CD4-positive, alpha-beta T cell treated with Interleukin-1 beta for 1 hour (primary cell): ENCODE measurements around the gene STX1A.
"Not testable (repeated sequence)": the region's sequence is repeated elsewhere in the genome, so short reads cannot be mapped to it uniquely, and the experiment has no call there.

ENCODE experiments used
- DNase-seq, 2 donors: peaks; one replicate each; pipeline ENCODE4 v3.0.0-alpha.2; 2020 to 2022

The STX1A gene

DNA sequence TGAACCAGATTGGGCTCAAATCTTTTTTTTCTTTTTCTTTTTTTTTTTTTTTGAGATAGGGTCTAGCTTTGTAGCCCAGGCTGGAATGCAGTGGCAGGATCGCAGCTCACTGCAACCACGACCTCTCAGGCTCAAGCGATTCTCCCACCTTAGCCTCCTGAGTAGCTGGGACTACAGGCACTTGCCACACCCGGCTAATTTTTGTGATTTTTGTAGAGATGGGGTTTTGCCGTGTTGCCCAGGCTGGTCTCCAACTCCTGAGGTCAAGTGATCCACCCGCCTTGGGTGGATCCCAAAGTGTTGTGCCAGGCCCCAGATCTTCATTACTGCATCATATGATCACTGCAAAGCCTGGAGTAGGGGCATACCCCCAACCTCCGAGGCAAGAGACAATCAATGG is 39.0 kb downstream of the STX1A start:
- no peak for DNase-seq

DNA sequence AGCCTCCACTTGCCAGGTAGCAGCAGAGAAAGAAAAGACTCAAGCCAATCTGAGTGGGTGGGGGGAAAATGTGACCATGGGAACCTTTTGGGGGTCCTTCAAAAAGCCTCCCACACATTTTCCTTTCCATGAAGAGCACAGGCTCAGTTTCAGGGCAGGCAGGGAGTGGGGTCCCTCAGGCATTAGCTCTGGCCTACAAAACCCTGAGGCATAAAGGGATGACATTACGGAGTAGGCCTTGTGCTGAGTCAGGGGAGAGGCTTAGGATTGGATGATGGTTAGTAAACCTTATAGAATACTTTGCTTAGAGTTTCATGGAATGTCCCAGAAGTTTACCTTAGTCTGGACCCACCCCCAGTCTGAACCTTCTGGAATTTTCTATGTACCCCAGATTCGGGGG is 39.8 kb downstream of the STX1A start:
- DNase-seq: no peak

- no peak for DNase-seq
Observed at GRCh38 chr7:73678862-73679261, 40.6 kb downstream of the STX1A start.

DNA sequence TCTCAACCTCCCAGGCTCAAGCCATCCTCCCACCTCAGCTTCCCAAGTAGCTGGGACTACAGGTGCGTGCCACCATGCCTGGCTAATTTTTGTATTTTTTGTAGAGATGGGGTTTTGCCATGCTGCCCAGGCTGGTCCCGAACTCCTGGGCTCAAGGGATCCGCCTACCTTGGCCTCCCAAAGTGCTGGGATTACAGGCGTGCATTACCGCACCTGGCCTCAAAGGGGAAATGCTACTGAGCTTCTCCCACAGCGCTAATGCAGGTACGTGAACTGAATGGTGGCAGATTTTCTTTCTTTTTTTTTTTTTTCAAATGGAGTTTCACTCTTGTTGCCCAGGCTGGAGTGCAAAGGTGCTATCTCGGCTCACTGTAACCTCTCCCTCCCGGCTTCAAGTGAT is 43.4 kb downstream of the STX1A start:
- not testable (repeated sequence) for DNase-seq

DNA sequence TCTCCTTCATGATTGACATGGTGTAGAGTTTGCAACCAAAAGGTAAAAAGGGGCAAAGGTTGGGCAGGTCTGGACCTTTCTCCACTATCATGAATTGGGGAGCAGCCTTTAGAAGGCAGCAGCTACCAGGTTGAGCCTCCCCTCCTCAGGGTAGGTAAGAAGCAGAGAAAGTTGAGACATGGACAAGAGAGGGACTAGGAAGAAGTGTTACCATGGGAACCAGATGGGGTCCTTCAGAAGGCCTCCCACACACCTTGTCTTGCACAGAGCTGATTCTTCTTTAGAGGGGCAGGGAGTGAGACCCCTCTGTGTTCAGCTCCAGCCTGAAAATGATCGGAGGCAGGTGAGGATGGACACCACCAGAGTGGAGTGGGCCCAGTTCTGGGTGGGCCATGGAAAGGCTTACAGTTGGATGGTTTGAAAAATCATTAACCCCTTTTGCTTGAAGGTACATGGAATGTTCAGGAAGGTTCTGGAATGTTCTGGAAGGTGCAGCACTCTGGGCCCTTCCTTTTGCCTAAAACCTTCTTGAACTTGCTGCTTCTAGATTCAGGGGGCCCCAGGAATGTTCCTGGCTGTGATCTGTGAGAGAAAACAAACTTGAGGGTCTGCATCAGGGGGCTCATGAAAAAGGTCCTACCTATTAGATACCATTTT is 44.9 kb downstream of the STX1A start:
- DNase-seq: no peak

- DNase-seq: no peak
Observed at GRCh38 chr7:73671857-73672445, 47.5 kb downstream of the STX1A start.

DNA sequence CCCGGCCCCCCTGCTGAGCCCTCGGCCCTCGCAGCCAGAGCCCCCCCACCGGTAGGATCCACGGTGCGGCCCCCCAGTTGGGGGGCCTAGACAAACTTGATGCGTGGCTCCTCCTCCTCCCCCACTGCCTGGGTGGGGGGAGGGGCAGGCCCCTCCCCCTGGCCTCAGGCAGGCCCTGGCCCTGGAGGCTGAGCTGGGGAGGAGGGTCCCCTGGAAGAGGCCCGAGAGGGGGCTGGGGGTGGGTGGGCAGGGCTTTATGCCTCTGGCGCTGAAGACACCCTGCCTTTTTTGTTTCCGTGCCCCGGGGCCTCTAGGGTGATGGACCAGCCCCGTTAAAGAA is 48.2 kb downstream of the STX1A start:
- DNase-seq: no peak

- DNase-seq: no peak
Observed at GRCh38 chr7:73669858-73670385, 49.5 kb downstream of the STX1A start.

DNA sequence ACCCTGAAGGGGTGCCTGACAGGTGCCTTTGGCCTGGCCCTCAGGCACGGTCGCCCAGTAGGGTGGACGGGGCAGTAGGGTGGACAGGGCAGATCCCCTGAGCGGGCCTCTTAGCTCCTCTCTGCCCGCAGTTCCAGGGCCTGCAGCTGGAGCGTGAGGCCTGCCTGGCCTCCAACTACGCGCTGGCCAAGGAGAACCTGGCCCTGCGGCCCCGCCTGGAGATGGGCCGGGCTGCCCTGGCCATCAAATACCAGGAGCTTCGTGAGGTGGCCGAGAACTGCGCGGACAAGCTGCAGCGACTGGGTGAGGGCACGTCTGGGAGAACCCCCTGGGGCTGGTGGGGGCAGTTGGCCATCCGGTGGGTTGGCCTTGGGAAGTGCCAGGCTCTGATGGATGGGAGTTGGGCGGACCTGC is 50.2 kb downstream of the STX1A start:
- no peak for DNase-seq

- DNase-seq: no peak
Observed at GRCh38 chr7:73668886-73669230, 50.6 kb downstream of the STX1A start.

DNA sequence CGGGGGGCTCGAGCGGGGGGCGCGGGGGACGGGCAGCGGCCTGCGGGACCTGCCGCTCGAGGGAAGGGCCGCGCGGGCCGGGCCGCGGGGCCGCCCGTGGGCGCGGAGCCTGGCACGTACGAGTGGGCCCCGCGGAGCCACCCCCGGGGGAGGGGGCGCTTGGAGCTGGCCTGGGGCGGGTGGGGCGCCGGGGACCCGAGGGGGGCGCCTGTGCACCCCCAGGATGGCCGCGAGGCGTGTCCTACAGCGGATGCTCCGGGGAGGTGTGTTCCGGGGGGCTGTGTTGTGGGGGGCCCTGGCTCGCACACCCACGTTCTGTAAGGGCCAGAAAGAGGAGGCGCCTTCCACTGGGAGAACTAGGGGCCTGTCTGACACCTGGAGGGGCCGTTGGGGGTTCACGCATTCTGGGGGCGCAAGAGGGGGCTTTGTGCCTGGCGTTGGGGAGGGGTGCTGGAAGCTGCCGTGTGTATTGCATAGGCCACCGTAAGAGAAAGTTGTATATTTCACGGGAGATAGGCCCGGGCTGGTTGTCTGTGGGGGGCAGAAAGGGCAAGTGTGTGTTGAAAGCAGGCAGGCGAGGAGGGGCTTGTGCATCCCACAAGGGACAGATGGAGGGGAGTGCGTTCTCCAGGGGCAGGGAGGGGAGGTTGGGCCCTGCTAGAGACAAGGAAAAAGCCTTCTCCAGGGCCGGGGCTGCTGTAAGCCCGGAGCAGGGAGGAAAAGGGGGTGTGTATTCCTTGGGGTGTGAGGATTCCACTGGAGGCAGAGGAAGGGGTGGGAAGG is 51.2 kb downstream of the STX1A start:
- no peak for DNase-seq

GRCh38 chr7:73667344-73668102 is 51.9 kb downstream of the STX1A start, which contains the start of gene VPS37D:
VPS37D (plus strand) TSS chr7:73667831; CDS start chr7:73667959, 128 bp downstream.
- DNase-seq: peak; percentile 91 to 94

GRCh38 chr7:73663033-73663432 is 56.4 kb downstream of the STX1A start:
- no peak for DNase-seq

- DNase-seq: not testable (repeated sequence)
Observed at GRCh38 chr7:73660594-73660993, 58.9 kb downstream of the STX1A start.

GRCh38 chr7:73659983-73660382 is 59.5 kb downstream of the STX1A start:
- no peak for DNase-seq

GRCh38 chr7:73655309-73655708 is 64.2 kb downstream of the STX1A start:
- DNase-seq: not testable (repeated sequence)

DNA sequence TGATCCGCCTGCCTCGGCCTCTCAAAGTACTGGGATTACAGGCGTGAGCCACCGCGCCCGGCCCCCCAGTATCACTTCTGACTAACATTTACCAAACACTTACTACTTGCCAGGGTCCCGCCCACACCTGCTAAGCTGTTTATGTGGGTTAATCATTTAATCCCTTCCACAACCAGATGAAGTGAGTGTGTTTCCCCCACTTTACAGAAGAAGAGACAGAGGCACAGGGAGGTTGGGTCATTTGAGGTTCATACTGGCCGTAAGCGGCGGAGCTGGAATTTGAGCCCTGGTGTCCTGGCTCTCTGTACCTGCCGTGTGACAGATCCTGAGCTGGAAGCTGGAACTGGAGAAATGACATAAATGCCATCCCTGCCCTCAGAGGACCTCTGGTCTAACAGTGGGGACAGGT is 66.9 kb downstream of the STX1A start:
- DNase-seq: no peak

DNA sequence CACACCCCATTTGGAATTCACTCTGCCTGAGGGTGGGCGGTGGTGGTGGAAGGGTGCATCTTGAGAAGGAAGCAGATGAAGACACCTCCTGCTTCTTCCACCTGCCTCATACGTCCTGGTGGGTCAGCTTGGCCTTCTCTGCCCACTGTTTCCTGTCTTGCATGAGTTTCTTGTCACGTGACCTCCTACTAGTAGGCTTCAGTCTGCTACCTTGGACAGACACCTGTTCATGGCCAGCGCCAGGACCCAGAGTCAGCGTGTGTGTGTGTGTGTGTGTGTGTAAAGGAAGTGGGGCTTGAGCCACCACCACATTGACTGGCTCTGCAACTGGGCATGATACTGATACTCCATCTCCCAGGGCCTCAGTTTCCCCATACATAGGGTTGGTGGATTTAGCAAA is 68.9 kb downstream of the STX1A start:
- DNase-seq: no peak

GRCh38 chr7:73649576-73649975 is 69.9 kb downstream of the STX1A start:
- DNase-seq: no peak
